Measurements from ENCODE around the gene C19orf81. TPM values are rescaled to one million over a fixed set of nuclear protein-coding genes. Genes with fewer than 3 reads are reported as not detected.
A peak's percentile ranks its signal among the peaks of the same experiment; 100 is the strongest.

C19orf81 gene
- polyA plus RNA-seq, 1 donor (not counting 4 experiments of a cell fraction or from before 2014, with no cell fraction given) = not detected

DNA sequence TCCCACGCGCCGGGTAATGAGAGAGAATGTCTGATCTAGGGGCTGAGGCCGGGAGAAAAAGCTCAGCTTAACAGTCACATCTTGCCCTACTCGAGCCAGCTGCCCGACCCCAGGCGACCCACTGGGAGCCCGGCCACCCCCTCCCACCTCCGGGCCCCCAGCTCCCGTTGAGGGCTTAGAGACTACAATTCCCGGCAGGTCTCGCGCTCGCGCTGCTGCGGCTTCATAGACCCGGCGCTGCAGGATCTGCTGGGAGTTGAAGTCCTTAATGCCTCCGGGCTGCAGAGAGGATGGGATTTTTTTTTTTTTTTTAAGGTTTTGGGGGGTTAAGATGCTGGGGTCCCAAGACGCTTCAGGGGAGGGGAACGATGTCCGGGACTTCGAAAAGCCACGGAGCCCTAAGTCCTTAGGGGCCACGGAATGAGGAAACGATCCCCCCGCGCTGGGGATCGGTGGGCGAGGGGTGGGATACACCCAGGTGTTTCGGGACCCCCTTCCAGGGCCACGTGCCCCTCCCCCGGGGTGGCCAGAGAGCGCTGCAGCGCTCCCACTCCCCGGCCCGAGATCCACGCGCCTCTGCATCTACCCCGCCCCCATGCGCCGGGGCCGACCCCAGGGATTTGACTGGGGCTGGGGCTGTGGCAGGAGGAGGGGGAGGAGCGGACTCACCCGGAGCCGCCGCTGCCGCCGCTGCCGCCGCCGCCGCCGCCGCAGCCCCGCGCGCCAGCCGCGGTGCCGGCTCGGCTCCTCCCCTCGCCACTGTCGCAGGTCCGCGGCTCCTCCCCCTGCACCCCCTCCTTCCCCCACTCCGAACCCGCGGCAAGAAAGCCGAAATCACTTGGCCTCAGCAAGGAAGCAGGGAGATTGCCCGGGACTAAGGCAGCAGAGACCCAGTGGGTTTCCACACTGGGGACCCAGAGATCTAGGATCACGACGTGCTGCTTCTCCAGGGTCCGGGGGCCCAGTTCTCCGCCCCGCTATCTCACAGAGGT, 9.8 kb upstream of the C19orf81 start, which contains the start of gene SYT3:
Gene SYT3 (minus strand): TSS at position 761 of the 992 bp plus-strand sequence. CDS start 2,470 bp downstream, outside the sequence.
- H3K27ac ChIP-seq (ENCODE audit: control insufficient read depth, insufficient read depth, low read length) = no peak within 1 kb of the TSS
- peak within 1 kb of the TSS in 1 of 3 experiments; percentile 4 for H3K4me3 ChIP-seq (ENCODE audit: control insufficient read depth in 2 of 3, extremely low read depth in 1 of 3, insufficient read depth in 2 of 3, low read depth in 1 of 3, low read length in 3 of 3)
- peaks cover 37% of the 10 kb centered on the region for H3K27me3 ChIP-seq (ENCODE audit: control insufficient read depth, extremely low read depth, insufficient read depth, low read length)
- H3K9me1 ChIP-seq (ENCODE audit: control insufficient read depth, extremely low read depth, insufficient read depth, low read length) = no peaks in the 10 kb centered on the region
- TF ChIP-seq, protein P1, sequence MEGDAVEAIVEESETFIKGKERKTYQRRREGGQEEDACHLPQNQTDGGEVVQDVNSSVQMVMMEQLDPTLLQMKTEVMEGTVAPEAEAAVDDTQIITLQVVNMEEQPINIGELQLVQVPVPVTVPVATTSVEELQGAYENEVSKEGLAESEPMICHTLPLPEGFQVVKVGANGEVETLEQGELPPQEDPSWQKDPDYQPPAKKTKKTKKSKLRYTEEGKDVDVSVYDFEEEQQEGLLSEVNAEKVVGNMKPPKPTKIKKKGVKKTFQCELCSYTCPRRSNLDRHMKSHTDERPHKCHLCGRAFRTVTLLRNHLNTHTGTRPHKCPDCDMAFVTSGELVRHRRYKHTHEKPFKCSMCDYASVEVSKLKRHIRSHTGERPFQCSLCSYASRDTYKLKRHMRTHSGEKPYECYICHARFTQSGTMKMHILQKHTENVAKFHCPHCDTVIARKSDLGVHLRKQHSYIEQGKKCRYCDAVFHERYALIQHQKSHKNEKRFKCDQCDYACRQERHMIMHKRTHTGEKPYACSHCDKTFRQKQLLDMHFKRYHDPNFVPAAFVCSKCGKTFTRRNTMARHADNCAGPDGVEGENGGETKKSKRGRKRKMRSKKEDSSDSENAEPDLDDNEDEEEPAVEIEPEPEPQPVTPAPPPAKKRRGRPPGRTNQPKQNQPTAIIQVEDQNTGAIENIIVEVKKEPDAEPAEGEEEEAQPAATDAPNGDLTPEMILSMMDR (optimal IDR thresholded peaks at IDR 0.05 in 1 of 3, IDR thresholded peaks at IDR 0.05 in 1 of 3, conservative IDR thresholded peaks at IDR 0.05 in 1 of 3; ENCODE audit: extremely low read depth in 1 of 3, insufficient read depth in 2 of 3, low read length in 3 of 3) = no peak
- TF ChIP-seq EZH2 (IDR thresholded peaks at IDR 0.05; ENCODE audit: low read length) = peak; percentile 54
- H2AFZ ChIP-seq (ENCODE audit: control insufficient read depth, low read length) = no peak within 1 kb of the TSS
- no peaks in the 10 kb centered on the region for H3K4me1 ChIP-seq (ENCODE audit: control insufficient read depth, extremely low read depth, insufficient read depth, low read length)
- peaks cover 2% of the 10 kb centered on the region for H3K9me3 ChIP-seq (ENCODE audit: control insufficient read depth, low read depth, low read length)
- H3K36me3 ChIP-seq (ENCODE audit: control insufficient read depth in 2 of 2, extremely low read depth in 1 of 2, insufficient read depth in 2 of 2, low read length in 2 of 2) = no peaks in the 10 kb centered on the region
- no peaks in the 10 kb centered on the region for H4K20me1 ChIP-seq (ENCODE audit: control insufficient read depth, extremely low read depth, insufficient read depth, low read length)
- H3K4me2 ChIP-seq (ENCODE audit: control insufficient read depth, extremely low read depth, insufficient read depth, low read depth, low read length) = no peak within 1 kb of the TSS
- no peak for DNase-seq (ENCODE audit: low read depth, low spot score)
- H3K9ac ChIP-seq (ENCODE audit: control insufficient read depth, extremely low read depth, insufficient read depth, low read length) = no peak within 1 kb of the TSS
- dilution Hi-C loops (cut with MboI; ENCODE audit: extremely low pct_ligation_motif_present, low sequenced_read_pairs) = no loop called here
- H3K79me2 ChIP-seq (ENCODE audit: control insufficient read depth, insufficient read depth, low read length) = no peaks in the 10 kb centered on the region
- no peak for FAIRE-seq

DNA sequence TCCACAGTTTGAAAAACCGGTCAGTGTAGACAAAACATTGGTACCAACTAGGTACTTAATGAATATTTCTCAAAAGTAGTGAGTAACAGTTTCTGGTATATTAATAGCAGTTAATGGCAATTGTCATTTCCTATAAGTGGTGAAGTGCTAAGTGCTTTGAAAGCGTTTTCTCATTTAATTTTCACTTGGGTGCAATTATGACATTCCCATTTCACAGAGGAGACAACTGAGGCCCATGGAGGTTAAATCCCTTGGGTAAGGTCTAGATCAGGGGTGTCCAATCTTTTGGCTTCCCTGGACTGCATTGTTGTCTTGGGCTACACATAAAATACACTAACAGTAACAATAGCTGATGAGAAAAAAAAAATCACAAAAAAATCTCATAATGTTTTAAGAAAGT, 8.9 kb upstream of the C19orf81 start:
- H3K9me3 ChIP-seq (ENCODE audit: control insufficient read depth, low read depth, low read length) = peaks cover 2% of the 10 kb centered on the region
- H3K27me3 ChIP-seq (ENCODE audit: control insufficient read depth, extremely low read depth, insufficient read depth, low read length) = peaks cover 37% of the 10 kb centered on the region
- no peaks in the 10 kb centered on the region for H4K20me1 ChIP-seq (ENCODE audit: control insufficient read depth, extremely low read depth, insufficient read depth, low read length)
- no peak overlapping the region for H3K4me3 ChIP-seq (ENCODE audit: control insufficient read depth in 2 of 3, extremely low read depth in 1 of 3, insufficient read depth in 2 of 3, low read depth in 1 of 3, low read length in 3 of 3)
- no peaks in the 10 kb centered on the region for H3K4me1 ChIP-seq (ENCODE audit: control insufficient read depth, extremely low read depth, insufficient read depth, low read length)
- no peak overlapping the region for H3K27ac ChIP-seq (ENCODE audit: control insufficient read depth, insufficient read depth, low read length)
- H3K9ac ChIP-seq (ENCODE audit: control insufficient read depth, extremely low read depth, insufficient read depth, low read length) = no peak overlapping the region
- no peak for FAIRE-seq
- peak; percentile 59 for TF ChIP-seq EZH2 (IDR thresholded peaks at IDR 0.05; ENCODE audit: low read length)
- TF ChIP-seq, protein P1 (optimal IDR thresholded peaks at IDR 0.05 in 1 of 3, IDR thresholded peaks at IDR 0.05 in 1 of 3, conservative IDR thresholded peaks at IDR 0.05 in 1 of 3; ENCODE audit: extremely low read depth in 1 of 3, insufficient read depth in 2 of 3, low read length in 3 of 3) = no peak
- H3K36me3 ChIP-seq (ENCODE audit: control insufficient read depth in 2 of 2, extremely low read depth in 1 of 2, insufficient read depth in 2 of 2, low read length in 2 of 2) = no peaks in the 10 kb centered on the region
- H3K79me2 ChIP-seq (ENCODE audit: control insufficient read depth, insufficient read depth, low read length) = no peaks in the 10 kb centered on the region
- no peak for DNase-seq (ENCODE audit: low read depth, low spot score)
- H2AFZ ChIP-seq (ENCODE audit: control insufficient read depth, low read length) = no peak overlapping the region
- H3K9me1 ChIP-seq (ENCODE audit: control insufficient read depth, extremely low read depth, insufficient read depth, low read length) = no peaks in the 10 kb centered on the region
- dilution Hi-C loops (cut with MboI; ENCODE audit: extremely low pct_ligation_motif_present, low sequenced_read_pairs) = no loop called here
- no peak overlapping the region for H3K4me2 ChIP-seq (ENCODE audit: control insufficient read depth, extremely low read depth, insufficient read depth, low read depth, low read length)
